PC-3 (cell line): ENCODE data around the gene DPF3.

Source experiments
- CTCF ChIP-seq: fragments of 300-600 bp; sonication (generic); conservative IDR thresholded peaks from 2 replicates; pipeline ENCODE4 v1.5.1; 2017; ENCODE audit warnings: antibody characterized with exemption, low read depth, mild to moderate bottlenecking, low read length
- EZH2 ChIP-seq: fragments of 300-600 bp; sonication (generic); IDR thresholded peaks from one replicate; pipeline ENCODE4 v1.6.1; 2017; ENCODE audit warnings: antibody characterized with exemption, mild to moderate bottlenecking, low read length; ENCODE audit not compliant: unreplicated experiment
- EZH2phosphoT487 ChIP-seq: fragments of 300-600 bp; sonication (generic); IDR thresholded peaks from 2 replicates; pipeline ENCODE4 v1.6.1; 2018; ENCODE audit warnings: mild to moderate bottlenecking, antibody characterized with exemption, low read length, borderline replicate concordance

GRCh38 chr14:72833174-72833573 lies 60.7 kb downstream of the DPF3 start:
- no peak for TF ChIP-seq CTCF
- no peak for TF ChIP-seq EZH2
- no peak for TF ChIP-seq EZH2phosphoT487
